ENCODE measurements around the gene TET3. TPM values are rescaled to one million over a fixed set of nuclear protein-coding genes. Genes with fewer than 3 reads are reported as not detected.

Gene TET3
- total and polyA plus RNA-seq, 2 of the 4 experiments (the other 2 are of a cell fraction), result 1.6 to 1.8 TPM

- H3K9me1 ChIP-seq (ENCODE audit: insufficient read depth, low read length), result peaks cover 32% of the 10 kb centered on the region
- ATAC-seq (ENCODE audit: low read depth), result no peak
- dilution Hi-C loops (cut with HindIII; ENCODE audit: low sequenced_read_pairs, unreplicated experiment), result no loop called here
- no peak overlapping the region for H4K8ac ChIP-seq (ENCODE audit: low read depth in 2 of 2, low read length in 2 of 2)
- no peak overlapping the region for H3K4me2 ChIP-seq (ENCODE audit: low read depth, low read length)
- H2AFZ ChIP-seq (replicated peaks; ENCODE audit: low read length, poor library complexity), result no peak overlapping the region
- H4K91ac ChIP-seq (ENCODE audit: insufficient read depth, low read depth, low read length), result no peak overlapping the region
- DNase-seq, result no peak
- H2BK5ac ChIP-seq (ENCODE audit: low read depth, low read length, poor library complexity, severe bottlenecking), result no peak overlapping the region
- H3K56ac ChIP-seq (ENCODE audit: extremely low read depth, insufficient read depth, low read length), result no peak overlapping the region
- H4K5ac ChIP-seq (ENCODE audit: low read depth, low read length), result no peak overlapping the region
- ChIA-PET CTCF (interaction anchor here (1.1 kb wide), 1 partner anchor 131 kb away, joined by 3 read pairs; no protein-coding TSS in a partner anchor), POLR2A (ENCODE audit: unreplicated experiment) (no interaction called here)
- H2AK9ac ChIP-seq (replicated peaks; ENCODE audit: low read depth, low read length, poor library complexity), result no peak overlapping the region
- H3K4ac ChIP-seq (ENCODE audit: low read depth, low read length), result no peak overlapping the region; the same call in 1 of the 2 replicates
- no peak overlapping the region for H3K27ac ChIP-seq (ENCODE audit: insufficient read depth, low read length)
- no peaks in the 10 kb centered on the region for H3K9me3 ChIP-seq (ENCODE audit: control insufficient read depth, insufficient read depth, low read length)
- in situ Hi-C loops (cut with MboI; ENCODE audit: low sequenced_read_pairs), result no loop called here
- no peak overlapping the region for H2BK15ac ChIP-seq (ENCODE audit: low read depth, low read length)
- no CpG with 5 or more reads among the region's 5 CpGs for WGBS, 2 experiments (ENCODE audit: extremely low coverage in 2 of 2, insufficient read length in 1 of 2)
- H3K4me3 ChIP-seq (ENCODE audit: insufficient read depth, low read depth, low read length), result no peak overlapping the region
- H3K9ac ChIP-seq (ENCODE audit: low read depth, low read length), result no peak overlapping the region
- peaks cover 33 to 89% of the 10 kb centered on the region in 2 experiments for H3K79me1 ChIP-seq (ENCODE audit: low read depth in 1 of 2, low read length in 2 of 2)
- H3K14ac ChIP-seq (replicated peaks; ENCODE audit: low read depth, low read length), result no peak overlapping the region
- no TSS peak for BruUV-seq (replicated peaks)
- H2BK20ac ChIP-seq (ENCODE audit: low read depth, low read length), result no peak overlapping the region
- no peak for TF ChIP-seq CTCF (conservative IDR thresholded peaks at IDR 0.05; ENCODE audit: low read depth, low read length)
- no peak for TF ChIP-seq MAFK (IDR thresholded peaks at IDR 0.05; ENCODE audit: low read depth, low read length)
- no peak for TF ChIP-seq RFX5 (IDR thresholded peaks at IDR 0.05; ENCODE audit: low read depth, low read length)
- no peak for TF ChIP-seq USF2 (IDR thresholded peaks at IDR 0.05; ENCODE audit: low read depth, low read length)
- no peak for TF ChIP-seq CEBPB (IDR thresholded peaks at IDR 0.05; ENCODE audit: low read depth, low read length)
- TF ChIP-seq CHD1 (IDR thresholded peaks at IDR 0.05; ENCODE audit: low read depth, low read length), result no peak
- no peak for TF ChIP-seq BHLHE40 (IDR thresholded peaks at IDR 0.05; ENCODE audit: low read depth, low read length)
- no peak for TF ChIP-seq NFE2L2 (IDR thresholded peaks at IDR 0.05; ENCODE audit: low read depth, low read length)
- TF ChIP-seq RCOR1 (IDR thresholded peaks at IDR 0.05; ENCODE audit: insufficient replicate concordance, low read length), result no peak
- TF ChIP-seq POLR2A (IDR thresholded peaks at IDR 0.05; ENCODE audit: low read depth, low read length), result no peak
- TF ChIP-seq FOS (IDR thresholded peaks at IDR 0.05; ENCODE audit: low read depth, low read length), result no peak
- TF ChIP-seq MAZ (IDR thresholded peaks at IDR 0.05; ENCODE audit: borderline replicate concordance, low read depth, low read length), result no peak
- TF ChIP-seq ELK1 (IDR thresholded peaks at IDR 0.05; ENCODE audit: borderline replicate concordance, low read depth, low read length), result no peak
- no peak for TF ChIP-seq RAD21 (IDR thresholded peaks at IDR 0.05; ENCODE audit: low read length)
- no peak for TF ChIP-seq MXI1 (IDR thresholded peaks at IDR 0.05; ENCODE audit: borderline replicate concordance, low read depth, low read length)
- peaks cover 71% of the 10 kb centered on the region for H4K20me1 ChIP-seq (ENCODE audit: insufficient read depth, low read length)
- no peak overlapping the region for H3K18ac ChIP-seq (ENCODE audit: low read depth, low read length)
- H3K4me1 ChIP-seq (ENCODE audit: control insufficient read depth, insufficient read depth, low read length), result peaks cover 17% of the 10 kb centered on the region
- H2BK120ac ChIP-seq (ENCODE audit: low read depth, low read length), result no peak overlapping the region
- no peak overlapping the region for H2AK5ac ChIP-seq (ENCODE audit: low read depth, low read length)
- intact Hi-C loops (cut with micrococcal nuclease), result no loop called here
- no peaks in the 10 kb centered on the region for H3K27me3 ChIP-seq (ENCODE audit: control insufficient read depth, insufficient read depth, low read length)
- no peak overlapping the region for H3K23ac ChIP-seq (ENCODE audit: low read depth, low read length)
- H3K36me3 ChIP-seq (ENCODE audit: control insufficient read depth, insufficient read depth, low read length), result no peaks in the 10 kb centered on the region
These were observed 11.1 kb downstream of the TET3 start for GRCh38 chr2:73995810-73996209.
